ENCODE results near the gene ANKRD63.

Gene ANKRD63

DNA sequence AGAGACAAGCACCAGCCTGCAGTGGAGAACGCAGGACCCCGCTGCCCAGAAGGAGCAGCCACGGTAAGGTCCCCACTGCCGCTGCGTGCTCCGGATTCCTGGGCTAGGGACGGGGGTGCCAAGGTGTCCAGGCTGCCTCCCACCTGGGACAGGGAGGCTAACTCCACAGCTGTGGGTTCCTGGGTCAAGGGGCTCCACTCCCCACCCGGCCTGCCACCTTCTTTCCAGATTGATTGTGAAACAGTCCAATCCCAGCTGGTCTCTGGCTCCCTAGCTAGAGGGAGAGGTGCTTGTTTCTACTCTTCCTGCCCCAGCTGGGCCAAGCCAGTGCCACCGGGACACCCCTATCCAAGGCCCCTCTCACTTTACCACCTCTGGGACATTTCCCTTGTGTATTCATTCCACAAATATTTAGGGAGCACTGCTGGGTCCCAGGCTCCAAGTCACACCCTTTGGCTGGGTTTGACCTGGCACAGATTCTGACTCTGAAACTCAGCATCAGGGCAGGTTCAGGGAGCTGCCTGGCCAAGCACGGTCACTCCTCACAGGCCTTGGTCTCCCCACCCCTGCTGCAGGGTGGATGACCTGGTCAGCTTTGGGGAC, 42.1 kb downstream of the ANKRD63 start:
- no peak for DNase-seq (ENCODE audit: low spot score in 2 of 2)
- in situ Hi-C loops (cut with MboI; ENCODE audit: low sequenced_read_pairs) = no loop called here

DNA sequence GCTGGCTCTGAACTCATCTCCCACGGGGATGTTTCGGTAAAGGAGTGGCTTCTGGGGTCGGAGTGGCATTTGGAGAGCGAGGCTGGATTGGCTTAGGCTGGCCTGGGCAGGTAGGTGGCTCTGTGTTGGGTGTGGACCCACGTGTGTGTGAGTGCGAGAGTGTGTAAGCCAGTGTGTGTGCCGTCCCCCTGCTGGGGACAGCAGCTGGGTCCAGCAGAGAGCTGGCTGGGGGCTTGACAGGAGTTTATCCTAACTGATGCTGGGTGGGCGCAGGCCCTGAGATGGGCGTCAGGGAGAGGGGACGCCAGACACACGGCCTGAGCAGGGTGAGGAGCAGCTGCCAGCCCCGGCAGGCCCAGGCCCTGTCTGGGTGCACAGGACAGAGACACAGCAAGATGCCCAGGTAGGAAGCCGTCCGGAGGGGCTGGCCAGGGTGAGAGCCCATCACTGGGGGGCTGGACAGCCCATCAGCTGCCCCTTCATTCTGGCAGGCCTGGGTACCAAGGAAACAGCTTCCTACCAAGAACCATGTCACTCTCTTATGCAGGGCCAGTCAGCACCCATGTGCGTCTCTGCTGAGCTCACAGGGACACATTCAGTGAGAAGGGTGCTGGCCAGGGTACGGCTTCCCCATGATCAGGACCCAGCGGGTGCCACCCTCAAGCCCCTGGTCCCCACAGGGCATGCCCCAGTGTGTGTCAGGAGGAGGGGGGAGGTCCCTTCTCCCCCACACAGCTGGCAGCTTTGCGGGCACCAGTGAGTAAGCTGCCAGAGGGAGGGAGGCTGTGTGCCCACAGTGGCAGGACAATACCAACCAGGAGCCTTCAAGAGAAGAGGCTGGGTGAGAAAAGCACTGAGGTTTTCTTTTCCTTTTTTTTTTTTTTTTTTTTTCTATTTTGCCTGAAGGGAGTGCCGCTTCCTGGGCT, 42.9 kb downstream of the ANKRD63 start:
- Histone ChIP-seq H3K36me3 (replicated peaks) (no peaks in the 10 kb centered on the region), H3K27me3 (ENCODE audit: low read depth) (no peaks in the 10 kb centered on the region), H3K4me1 (peaks cover 7% of the 10 kb centered on the region), H3K9me3 (no peaks in the 10 kb centered on the region), H3K4me3 (no peak overlapping the region)
- in situ Hi-C loops (cut with MboI; ENCODE audit: low sequenced_read_pairs) = no loop called here
- peak in 1 of 2 experiments; percentile 6 for DNase-seq (ENCODE audit: low spot score in 2 of 2)

More for the DNA sequence above, 42.1 kb downstream of the ANKRD63 start:
- no peaks in the 10 kb centered on the region for H3K9me3 ChIP-seq
- H3K36me3 ChIP-seq (replicated peaks) = no peaks in the 10 kb centered on the region
- H3K4me1 ChIP-seq = peaks cover 7% of the 10 kb centered on the region
- no peaks in the 10 kb centered on the region for H3K27me3 ChIP-seq (ENCODE audit: low read depth)
- no peak overlapping the region for H3K4me3 ChIP-seq

DNA sequence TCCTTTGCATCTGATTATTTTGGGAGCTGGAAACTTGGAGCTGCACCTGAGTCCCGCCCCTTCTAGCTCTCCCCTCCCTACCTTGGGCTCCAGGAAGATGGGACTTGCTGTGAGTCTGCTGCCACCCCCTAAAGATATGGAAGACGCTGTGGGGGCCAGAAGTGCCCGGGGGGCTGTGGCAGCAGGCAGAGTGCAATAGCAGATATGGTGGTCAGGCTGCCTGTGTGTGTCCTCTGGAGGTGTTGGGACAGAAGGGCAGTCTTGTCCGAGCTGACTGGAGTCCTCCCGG, 43.5 kb downstream of the ANKRD63 start:
- in situ Hi-C loops (cut with MboI; ENCODE audit: low sequenced_read_pairs) = no loop called here
- peak overlapping the region; percentile 14 for H3K4me3 ChIP-seq

DNA sequence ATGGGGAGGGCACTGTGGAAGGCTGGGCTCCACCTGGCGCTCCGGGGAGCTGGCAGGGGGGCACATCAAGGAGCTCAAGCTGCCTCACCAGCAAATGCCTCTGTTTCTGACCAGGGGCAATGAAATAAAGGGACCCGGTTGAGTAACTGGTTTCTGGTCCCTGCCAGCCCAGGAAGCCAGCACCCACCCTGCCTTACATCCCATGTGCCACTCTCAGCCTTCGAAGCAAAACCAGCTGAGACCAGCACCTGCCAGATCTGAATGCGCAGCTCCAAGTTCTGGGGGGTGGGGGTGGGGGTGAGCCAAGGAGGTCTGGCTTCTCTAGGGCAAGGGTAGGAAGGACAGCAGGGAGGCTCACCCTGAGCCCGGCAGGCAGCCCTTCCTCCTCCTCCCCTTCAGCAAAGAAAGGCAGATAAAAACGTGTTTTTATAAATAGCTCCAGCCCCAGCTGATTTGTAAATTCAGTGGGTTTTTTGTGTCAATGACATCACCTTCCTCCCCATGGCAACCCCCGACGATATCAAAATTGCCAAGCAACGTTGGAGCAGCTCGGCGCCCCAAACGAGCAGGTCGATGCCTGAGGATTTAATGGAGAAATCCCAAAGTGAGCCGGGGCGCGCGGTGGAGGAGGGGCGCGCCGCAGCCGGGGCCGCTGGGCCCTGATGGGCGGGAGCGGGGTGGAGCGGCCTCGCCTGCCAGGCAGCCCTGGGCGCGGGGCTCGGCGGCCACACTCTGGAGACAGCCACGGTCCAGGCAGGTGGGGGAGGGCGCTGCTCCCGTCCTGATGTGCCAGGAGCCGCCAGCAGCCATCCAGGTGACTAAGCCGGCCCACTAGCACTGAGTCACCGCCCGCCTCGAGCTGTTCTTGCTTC, 44.1 kb downstream of the ANKRD63 start, which contains the start of gene PAK6:
TSS of gene PAK6 (plus strand) at position 532 of the 872 bp plus-strand sequence. CDS start 25,723 bp downstream, outside the sequence.
- DNase-seq (ENCODE audit: low spot score in 2 of 2) = peak; percentile 9 to 71
- peak within 1 kb of the TSS; percentile 14 for H3K4me3 ChIP-seq
- in situ Hi-C loops (cut with MboI; ENCODE audit: low sequenced_read_pairs) = no loop called here
- H3K27me3 ChIP-seq (ENCODE audit: low read depth) = no peaks in the 10 kb centered on the region
- H3K9me3 ChIP-seq = no peaks in the 10 kb centered on the region
- no peaks in the 10 kb centered on the region for H3K36me3 ChIP-seq (replicated peaks)
- H3K4me1 ChIP-seq = peaks cover 7% of the 10 kb centered on the region

More for the DNA sequence above, 43.5 kb downstream of the ANKRD63 start:
- DNase-seq (ENCODE audit: low spot score in 2 of 2) = no peak
- Histone ChIP-seq H3K36me3 (replicated peaks) (no peaks in the 10 kb centered on the region), H3K9me3 (no peaks in the 10 kb centered on the region), H3K4me1 (peaks cover 7% of the 10 kb centered on the region), H3K27me3 (ENCODE audit: low read depth) (no peaks in the 10 kb centered on the region)

DNA sequence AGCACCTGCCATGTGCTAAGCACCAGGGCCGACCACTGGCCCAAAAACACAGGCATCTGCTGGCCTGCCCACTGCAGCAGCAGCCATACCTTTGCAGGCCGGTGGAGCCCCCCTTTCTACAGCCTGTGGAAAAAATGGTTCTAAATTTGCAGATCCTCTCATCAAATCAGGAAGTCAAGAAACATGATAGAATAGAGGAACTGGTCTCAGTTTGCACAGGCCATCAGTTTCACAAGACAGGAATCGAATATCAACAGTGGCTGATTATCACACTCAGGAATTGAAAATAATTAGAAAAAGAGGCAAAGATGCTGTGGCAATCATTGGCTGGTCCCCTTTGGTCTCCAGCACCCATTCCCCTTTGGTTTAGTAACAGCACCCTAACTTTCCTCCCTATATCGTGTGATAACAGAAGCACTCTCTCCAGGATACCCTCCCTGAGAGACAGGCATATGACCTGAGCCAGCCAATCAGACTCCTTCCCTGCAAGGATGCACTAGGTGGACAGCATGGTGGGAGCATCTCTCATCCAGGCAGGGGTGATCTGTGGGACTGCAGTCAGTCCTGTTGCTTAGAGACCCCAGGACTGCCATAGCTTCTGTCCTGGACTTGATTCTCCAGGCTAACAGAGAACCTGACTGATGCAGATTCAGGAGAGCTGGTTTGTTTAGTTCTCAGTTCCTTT, 47.5 kb downstream of the ANKRD63 start:
- H3K36me3 ChIP-seq (replicated peaks) = peaks cover 9% of the 10 kb centered on the region
- H3K27me3 ChIP-seq (ENCODE audit: low read depth) = no peaks in the 10 kb centered on the region
- in situ Hi-C loops (cut with MboI; ENCODE audit: low sequenced_read_pairs) = no loop called here
- H3K4me3 ChIP-seq = no peak overlapping the region
- H3K9me3 ChIP-seq = no peaks in the 10 kb centered on the region
- DNase-seq (ENCODE audit: low spot score in 2 of 2) = no peak
- H3K4me1 ChIP-seq = peaks cover 7% of the 10 kb centered on the region

DNA sequence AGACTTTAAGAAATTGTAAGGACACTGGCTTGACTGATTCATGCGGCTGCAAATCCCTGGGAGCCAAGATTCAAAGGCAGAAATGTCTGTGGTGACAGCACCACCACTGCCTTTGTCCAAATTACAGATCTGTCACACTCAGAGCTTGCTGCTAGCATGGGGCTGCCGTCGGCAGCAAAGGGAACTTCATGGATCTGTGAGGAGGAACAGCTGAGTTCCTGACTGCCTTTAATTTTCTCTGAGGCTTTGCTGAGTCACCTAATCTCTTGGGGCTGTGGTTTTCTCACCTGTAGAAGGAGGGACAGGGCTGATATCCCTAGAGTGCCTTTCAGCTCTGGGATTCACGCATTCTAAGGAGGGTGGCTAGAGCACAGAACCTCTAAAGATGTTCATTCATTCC, 48.1 kb downstream of the ANKRD63 start:
- Histone ChIP-seq H3K27me3 (ENCODE audit: low read depth) (no peaks in the 10 kb centered on the region), H3K9me3 (no peaks in the 10 kb centered on the region), H3K36me3 (replicated peaks) (peaks cover 12% of the 10 kb centered on the region), H3K4me3 (no peak overlapping the region), H3K4me1 (peaks cover 7% of the 10 kb centered on the region)
- DNase-seq (ENCODE audit: low spot score in 2 of 2) = no peak
- in situ Hi-C loops (cut with MboI; ENCODE audit: low sequenced_read_pairs) = no loop called here

DNA sequence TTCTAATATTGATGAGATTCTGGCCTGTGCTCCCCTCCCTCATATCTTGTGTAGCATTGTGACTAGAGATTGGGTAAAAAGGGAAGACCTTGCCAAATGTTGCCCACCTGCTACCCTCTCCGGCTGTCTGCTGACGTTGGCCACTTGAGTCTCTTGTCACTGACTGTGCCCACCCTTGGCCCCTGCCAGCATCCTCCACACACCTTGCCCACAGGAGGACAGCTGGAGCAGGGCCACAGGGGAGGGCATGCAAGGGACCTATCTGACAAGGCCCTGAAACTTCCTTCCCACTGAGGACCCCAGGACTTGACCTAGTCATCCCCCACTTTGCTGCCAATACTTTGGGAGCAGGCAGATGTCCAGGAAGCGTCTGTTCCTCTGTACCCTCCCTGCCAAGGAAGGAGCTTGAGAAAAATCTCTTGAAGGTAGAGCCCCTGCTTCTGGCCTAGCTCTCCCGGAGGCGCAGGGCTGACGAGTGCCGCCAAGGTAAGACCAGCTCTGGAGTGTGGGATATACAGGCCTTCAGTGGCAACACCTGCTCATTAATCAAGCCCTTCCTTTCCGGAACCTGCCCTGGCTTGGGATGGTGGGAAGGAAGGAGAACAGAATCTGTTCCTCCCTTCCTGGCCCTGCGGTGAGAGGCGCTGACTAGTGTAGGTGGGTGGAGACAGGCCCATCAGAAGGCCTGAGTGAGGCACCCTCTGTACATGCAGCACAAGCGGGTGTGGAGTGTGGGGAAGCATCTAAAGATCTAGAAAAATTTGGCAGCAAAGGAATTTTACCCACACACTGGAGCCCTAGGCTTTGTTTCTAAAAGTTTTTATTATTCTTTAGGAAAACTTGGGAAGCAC, 48.9 kb downstream of the ANKRD63 start:
- Histone ChIP-seq H3K36me3 (replicated peaks) (peaks cover 20% of the 10 kb centered on the region), H3K4me3 (no peak overlapping the region), H3K27me3 (ENCODE audit: low read depth) (no peaks in the 10 kb centered on the region), H3K9me3 (no peaks in the 10 kb centered on the region), H3K4me1 (peaks cover 4% of the 10 kb centered on the region)
- no peak for DNase-seq (ENCODE audit: low spot score in 2 of 2)
- in situ Hi-C loops (cut with MboI; ENCODE audit: low sequenced_read_pairs) = no loop called here

DNA sequence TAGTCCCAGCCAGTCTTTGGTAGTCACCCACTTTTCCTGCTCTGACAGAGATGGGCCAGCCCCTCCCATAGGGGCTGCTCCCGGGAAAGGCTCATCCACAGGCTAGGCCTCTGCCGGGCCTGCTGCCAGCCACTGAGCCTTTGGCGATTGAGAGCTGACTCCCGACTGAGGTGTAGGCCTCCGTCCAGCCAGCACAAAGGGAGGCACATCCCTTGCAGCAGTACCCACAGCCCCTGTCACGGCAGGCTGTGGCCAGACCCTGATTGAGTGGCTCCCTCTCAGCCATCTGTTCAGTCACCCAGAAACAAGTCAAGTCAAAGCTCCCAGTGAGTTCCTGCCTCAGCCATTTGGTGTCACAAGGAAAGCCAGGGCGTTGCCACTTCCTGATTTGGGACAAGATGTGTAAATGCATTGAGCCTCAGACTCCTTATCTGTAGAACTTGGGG, 50.2 kb downstream of the ANKRD63 start:
- DNase-seq (ENCODE audit: low spot score in 2 of 2) = no peak
- no peaks in the 10 kb centered on the region for H3K9me3 ChIP-seq
- H3K27me3 ChIP-seq (ENCODE audit: low read depth) = no peaks in the 10 kb centered on the region
- in situ Hi-C loops (cut with MboI; ENCODE audit: low sequenced_read_pairs) = no loop called here
- no peak overlapping the region for H3K4me3 ChIP-seq
- peaks cover 32% of the 10 kb centered on the region for H3K36me3 ChIP-seq (replicated peaks)
- H3K4me1 ChIP-seq = no peaks in the 10 kb centered on the region

All from HAP-1 (cell line).